NCI-H2171 treated with DMSO at 0.1 percent for 48 hours (cell line): ENCODE measurements around the gene SECISBP2L.
A peak's percentile ranks its signal among the peaks of the same experiment; 100 is the strongest.
"Not testable (repeated sequence)": the region's sequence is repeated elsewhere in the genome, so short reads cannot be mapped to it uniquely, and the experiment has no call there.

Source experiments
- DNase-seq: peaks from one replicate; lab custom pipeline; 2025; lab: John Stamatoyannopoulos, UW

SECISBP2L gene

DNA sequence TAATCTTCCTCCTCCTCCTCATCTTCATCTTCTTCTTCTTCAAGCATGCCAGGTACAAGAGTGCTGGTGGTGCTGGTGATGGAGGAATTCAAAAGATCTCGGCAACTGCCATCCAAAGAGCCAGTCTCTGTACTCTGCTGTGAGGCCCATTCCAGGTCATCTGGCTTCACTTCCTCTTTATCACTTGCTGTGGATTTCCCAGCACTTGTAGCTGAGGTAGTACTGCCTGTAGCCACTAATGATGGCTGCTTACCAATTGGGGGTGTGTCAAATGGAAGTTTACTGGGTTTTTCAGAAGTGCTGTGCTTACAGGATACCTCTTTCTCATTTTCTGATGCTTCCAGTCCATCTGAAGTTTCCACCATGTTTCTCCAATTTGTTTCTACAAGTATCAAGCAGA, 53.7 kb downstream of the SECISBP2L start:
- no peak for DNase-seq

DNA sequence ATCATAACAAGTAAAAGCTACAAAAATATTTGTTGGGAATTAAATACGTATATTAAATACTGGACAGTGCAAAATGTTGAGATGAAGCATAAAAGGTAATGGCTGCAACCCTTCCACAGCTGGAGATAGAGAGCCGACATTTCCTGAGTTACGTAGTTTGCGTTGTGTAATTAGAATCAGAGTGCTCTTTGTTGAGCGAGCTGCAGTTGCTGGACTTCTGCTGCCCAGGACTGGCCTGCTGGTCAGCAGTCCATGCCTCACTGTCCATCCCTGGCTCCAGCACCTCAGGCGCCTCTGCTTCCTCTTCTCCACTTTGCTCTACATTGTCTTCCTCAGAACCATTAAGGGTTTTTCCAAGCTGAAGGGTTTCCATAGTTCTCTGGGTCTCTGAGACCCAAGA, 54.1 kb downstream of the SECISBP2L start:
- DNase-seq: no peak

DNA sequence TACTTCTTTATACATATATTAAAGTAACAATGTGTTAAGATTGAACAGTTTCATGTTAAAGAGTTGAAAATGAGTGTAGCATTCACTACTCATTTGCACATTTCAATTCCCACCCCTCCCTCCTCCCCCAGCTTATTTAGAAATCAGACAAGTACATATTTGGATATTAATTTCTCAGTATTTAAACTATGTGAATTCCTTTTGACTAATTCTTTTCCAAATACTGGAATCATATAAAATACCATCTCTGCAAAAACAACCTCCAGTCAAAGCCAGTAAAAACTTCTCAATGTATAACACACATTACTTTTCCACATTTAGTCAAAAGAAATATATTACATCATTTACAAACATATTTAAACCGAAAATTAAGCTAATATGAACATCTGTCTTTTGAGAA, 57.1 kb downstream of the SECISBP2L start:
- no peak for DNase-seq

DNA sequence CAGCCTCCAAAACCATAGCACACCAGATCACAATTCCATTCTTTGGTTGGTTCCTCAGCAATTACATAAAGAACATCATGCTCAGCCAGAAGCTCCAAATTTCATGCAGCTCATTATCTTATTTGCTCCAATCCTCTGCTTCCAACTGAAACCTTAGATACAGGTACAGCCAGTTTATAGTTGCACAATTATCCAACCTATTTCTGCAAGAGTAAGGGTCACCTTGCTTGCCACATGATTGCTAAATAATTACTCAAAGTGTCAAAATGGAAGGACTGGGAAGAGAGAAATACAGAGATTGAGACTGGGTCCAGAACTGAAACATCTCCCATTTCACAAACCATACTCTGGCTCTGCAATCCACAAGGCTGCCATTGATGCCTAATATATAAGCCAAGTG, 59.1 kb downstream of the SECISBP2L start:
- no peak for DNase-seq

DNA sequence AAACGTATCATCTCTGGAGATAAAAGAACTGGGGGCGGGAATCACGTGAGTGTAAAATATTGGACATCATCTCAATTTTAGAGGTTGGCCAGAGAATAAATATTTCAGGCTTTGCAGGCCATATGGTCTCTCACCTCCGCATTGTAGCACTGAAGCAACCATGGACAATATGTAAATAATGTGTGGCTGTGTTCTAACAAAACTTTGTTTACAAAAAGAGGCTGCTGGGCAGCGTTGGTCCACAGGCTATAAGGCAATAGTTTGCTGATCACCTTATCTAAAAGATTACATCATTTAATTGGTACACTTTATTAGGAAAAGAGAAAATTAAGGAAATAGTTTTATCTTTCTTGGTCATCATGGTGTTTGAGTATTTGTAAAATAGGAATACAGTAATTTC, 60.0 kb downstream of the SECISBP2L start:
- DNase-seq: no peak

DNA sequence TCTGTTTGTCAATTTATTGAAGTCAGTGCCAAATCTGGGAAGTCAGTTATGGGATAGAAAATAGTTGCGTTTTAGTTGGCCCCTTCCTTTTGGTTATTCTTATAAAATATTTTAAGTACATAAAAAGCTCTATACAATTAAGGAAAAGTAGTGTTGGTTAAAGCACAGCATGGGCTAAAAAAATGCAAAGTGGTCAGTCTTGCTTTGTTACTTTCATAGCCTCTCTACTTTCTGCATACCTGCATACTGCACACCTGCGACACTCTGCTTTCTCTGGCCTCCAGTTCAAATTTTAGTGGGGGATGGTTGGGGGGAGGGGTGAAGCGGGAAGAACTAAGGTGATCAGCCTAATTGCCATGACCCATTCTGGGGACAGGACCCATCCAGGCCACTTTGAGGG, 60.7 kb downstream of the SECISBP2L start:
- no peak for DNase-seq

DNA sequence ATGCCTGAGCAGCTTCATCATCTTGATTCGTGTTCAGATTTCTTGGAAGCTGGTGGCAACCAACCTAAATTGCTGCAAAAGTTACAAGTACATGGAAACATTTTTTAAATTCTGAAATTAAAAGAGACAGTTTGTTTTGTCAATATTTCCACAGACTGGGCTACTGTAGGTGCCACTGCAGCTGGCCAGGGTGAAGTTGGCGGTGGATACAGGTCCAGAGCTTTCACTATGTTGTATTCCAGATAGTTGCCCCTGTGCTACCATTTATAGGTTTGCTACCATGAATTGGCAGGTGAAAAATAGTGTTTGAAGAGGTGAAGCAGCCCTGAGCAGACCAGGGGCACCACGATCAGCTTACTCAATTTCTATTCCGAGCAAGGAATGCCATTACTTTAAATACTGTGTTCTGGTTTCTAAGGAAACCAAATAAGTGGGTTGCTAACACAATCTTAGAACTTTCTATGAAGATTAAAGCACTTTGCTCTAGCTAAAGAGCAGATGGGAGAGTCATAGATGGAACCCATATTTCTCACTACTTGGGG, 61.4 kb downstream of the SECISBP2L start:
- no peak for DNase-seq

DNA sequence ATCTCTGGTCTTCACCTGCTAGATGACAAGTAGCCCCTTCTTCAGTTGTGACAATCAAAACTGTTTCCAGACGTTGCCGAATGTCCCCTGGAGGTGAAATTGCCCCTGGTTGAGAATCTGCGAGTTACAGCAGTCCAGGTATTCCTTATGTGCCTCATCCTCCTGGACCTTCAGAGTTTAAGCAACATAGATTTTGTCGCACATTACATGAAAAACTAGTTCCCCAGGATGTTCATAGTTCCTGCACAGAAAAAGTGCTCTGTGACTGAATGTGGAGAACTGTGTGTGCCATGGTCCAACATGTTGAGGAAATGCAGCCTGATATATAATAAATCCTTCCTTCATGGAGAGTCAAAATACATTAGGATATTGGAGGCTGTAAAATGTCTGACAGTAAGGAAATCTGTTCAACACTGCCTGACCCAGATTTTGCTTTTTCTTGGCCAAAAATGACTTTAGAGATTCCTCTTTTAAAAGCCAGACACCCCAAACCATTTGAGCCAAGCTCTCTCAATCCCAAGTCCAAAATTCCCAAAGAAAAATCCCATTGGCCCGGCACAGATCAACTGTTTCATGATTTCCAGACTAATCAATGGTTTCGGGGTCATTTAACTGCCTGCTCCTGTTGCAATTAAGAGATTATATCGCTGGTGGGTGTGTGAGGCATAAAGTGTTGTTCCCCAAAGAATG, 62.1 kb downstream of the SECISBP2L start:
- DNase-seq: no peak

DNA sequence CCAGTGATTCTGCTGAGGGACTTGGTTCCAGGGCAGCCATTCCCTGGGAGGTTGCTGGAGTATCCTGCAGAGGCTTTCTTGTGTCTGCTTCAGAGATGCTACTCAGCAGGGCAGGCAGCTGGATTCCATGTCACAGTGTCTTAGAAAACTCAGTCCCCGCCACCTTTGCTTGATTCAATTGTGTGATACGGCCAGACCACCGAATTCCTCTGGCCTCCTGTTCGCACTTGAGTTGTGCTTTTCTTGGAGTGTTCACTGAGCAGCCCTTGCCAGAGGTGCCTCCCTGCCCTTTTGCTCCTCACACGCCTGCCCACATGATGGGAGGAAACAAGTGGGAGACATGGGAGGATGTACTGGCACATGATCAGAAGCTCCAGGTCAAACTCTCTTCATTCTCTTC, 62.9 kb downstream of the SECISBP2L start:
- DNase-seq: no peak

DNA sequence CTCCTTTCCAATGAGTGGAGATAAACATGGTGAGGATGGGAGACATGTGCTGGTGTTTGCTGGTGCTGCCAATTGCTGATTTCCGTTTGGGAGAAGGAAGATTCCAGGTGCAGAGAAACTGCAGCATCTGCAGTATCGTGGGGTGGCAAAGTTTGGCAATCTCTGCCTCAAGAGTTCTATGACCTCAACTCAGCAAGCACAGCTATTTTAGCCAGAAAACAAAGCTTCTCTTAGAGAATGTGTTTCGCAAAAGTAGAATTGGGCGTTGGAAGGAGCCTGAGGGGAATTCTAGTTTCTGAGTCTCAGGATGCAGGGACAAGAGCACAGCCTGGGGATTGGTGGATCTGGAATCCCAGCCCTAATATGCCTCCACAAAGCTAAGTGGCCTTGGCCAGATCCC, 64.3 kb downstream of the SECISBP2L start:
- no peak for DNase-seq

DNA sequence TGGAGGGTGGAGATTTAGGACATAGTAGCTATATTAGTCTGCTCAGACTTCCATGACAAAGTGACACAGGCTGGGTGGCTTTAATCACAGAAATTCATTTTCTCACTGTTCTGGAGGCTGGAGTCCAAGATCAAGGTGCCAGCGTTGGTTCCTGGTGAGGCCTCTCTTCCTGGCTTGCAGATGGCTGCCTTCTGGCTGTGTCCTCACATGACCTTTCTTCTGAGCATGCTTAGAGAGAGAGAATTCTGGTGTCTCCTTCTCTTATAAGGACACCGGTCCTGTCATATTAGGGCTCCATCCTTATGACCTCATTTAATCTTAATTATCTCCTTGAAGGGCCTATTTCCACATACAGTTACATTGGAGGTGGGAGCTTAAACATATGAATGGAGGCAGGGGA, 67.6 kb downstream of the SECISBP2L start:
- DNase-seq: no peak

DNA sequence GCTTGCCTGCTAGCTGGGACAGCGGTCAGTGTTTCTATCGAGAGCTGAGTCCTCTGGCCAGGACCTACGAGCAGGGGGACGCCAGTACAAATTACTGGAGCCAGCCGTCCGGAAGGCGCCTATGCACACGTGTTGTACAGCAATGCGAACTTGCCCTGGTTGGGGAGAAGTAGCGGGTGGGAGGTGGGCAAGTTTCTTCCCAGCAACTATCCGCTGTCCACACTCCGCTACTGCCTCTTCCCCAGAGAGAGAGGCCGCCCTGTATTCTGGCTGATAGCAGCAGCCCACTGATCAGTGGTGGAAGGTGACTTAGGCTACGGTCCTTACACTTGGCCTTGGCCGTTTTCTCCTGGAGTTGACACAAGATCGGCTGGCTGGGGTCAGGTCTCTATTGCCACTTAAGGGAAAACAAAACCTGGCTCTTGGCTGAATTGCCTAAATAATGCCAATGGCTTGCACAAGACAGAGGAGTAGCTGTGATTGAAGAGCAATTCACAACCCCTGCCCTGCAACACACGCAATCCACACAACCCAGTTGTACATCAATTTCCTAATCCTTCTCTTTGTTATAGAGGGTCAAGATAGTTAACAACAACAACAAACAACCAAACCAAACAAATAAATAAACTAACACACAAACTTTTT, 69.7 kb downstream of the SECISBP2L start:
- no peak for DNase-seq

DNA sequence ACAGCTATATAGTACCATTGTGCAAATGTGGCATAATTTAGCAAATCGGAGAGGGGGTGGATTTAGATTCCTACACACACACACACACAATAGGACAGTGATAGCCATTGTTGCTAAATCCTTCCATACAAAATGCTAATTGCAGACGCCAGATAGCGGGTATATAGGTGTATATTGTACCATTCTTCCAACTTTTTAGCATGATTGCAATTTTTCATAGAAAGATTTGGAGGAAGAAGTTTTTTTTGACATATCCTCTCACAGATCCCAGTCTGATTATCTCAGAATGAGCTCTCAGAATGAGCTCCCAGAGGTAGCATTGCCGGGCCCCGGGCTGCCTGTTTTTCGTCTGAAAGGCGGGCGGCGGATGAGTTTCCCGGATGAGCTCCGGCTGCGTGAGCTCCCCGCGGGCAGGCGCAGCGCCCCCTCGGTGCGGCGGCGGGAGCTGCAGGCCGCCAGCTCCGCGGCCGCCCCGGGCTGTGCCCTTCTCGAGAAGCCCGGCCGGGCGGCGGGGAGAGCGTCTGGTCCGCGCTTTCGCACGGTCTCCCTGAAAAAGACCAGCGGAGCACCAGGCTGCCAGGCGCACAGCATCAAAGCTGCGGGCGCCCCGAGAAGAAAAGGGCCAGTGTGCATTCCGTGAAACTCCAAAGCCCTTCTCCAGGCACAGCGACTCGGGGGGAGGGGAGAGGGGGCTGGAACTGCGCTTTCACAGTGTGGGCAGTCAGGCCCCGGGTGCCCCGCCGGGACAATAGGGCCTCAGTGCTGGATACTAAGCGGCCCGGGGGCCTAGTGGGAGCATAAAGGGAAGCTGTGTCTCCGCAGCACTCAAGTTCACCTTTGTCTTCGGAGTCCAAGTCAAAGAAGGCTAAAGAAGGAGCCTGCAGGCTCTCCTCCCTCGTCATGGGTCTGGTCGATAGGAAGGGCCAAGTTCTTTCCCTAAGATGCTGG, 70.5 kb downstream of the SECISBP2L start:
- peak; percentile 82 for DNase-seq

DNA sequence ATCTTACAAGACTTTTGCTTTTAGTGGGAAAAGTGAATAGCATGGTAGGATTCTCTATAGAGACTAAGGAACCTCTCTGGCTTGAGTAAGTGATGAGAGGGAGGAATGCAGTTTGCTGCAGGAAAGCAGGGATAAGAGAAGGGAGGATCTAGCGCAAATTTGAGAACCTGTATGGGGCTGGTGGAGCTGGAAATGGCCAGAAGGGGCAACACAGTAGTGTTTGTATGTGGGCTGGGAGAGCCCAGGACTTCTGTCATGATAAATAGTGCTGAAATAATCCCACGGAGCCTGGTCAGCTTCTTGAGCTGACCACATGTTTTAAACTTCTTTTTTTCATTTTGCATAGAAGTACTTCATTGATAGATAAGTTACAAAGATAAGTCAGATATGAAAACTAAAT, 71.4 kb downstream of the SECISBP2L start:
- no peak for DNase-seq

DNA sequence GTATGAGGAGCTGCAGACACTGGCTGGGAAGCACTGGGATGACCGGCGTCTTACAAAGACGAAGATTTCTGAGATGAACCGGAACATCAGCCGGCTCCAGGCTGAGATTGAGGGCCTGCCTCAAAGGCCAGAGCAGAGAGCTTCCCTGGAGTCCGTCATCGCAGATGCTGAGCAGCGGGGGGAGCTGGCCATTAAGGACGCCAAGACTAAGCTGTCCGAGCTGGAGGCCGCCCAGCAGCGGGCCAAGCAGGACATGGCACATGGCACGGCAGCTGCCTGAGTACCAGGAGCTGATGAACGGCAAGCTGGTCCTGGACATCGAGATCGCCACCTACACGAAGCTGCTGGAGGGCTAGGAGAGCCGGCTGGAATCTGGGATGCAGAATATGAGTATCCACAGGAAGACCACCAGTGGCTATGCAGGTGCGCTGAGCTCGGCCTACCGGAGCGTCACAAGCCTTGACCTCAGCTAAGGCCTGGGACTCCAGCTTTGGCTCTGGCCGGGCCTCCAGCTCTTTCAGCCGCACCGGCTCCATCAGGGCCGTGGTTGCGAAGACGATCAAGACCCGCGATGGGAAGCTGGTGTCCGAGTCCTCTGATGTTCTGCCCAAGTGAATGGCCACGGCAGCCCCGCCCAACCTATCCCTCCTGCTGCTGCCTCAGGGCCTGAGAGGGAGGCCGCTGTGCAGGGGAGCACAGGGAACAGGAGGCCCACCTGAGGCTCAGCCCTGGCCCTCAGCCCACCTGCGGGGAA, 73.3 kb downstream of the SECISBP2L start:
- no peak for DNase-seq

DNA sequence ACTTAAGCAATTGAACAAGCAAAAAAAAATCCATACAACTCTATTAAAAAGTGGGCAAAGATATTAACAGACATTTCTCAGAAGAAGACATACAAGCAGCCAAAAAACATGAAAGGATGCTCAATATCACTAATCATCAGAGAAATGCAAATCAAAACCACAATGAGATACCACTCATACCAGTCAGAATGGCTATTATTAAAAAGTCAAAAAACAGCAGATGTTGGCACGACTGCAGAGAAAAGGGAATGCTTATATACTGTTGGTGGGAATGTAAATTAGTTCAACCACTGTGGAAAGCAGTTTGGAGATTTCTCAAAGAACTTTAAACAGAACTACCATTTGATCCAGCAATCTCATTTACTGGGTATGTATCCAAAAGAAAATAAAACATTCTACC, 75.3 kb downstream of the SECISBP2L start:
- not testable (repeated sequence) for DNase-seq

DNA sequence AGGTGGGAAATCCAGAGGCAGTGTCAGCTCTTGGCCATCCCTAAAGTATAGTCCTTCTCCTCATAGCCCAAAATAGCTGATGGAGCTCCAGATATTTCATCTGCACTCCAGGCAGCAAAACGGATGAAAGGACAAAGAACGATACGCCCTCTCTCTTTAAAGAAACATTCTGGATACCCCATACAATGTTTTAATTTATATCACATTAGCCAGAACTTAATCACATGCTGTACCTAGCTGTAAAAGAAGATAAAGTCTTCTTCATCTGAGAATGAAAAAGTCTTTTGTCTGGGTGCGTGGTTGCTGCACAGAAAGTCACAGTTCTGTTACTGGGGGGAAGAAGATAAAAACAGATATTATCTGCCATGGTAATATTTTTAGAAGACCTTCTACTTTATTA, 78.2 kb downstream of the SECISBP2L start:
- DNase-seq: no peak

DNA sequence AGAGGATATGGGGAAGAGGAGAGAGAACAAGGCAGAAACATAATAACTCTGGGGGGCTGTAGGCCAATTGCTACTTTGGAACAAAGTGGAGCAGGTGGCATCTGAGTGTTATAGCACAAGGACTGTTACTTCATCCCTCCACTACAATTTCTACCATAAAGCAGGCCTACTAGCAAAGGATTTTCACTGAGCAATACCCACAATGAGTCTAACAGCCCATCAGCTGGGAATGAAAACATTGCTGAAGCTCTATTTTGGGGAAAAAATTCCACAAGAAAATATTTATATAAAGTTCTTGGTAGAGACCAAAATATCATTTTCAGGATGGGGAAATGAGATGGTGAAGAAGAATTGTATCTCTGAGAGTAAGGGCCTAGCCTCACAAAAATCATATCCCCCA, 78.9 kb downstream of the SECISBP2L start:
- no peak for DNase-seq

DNA sequence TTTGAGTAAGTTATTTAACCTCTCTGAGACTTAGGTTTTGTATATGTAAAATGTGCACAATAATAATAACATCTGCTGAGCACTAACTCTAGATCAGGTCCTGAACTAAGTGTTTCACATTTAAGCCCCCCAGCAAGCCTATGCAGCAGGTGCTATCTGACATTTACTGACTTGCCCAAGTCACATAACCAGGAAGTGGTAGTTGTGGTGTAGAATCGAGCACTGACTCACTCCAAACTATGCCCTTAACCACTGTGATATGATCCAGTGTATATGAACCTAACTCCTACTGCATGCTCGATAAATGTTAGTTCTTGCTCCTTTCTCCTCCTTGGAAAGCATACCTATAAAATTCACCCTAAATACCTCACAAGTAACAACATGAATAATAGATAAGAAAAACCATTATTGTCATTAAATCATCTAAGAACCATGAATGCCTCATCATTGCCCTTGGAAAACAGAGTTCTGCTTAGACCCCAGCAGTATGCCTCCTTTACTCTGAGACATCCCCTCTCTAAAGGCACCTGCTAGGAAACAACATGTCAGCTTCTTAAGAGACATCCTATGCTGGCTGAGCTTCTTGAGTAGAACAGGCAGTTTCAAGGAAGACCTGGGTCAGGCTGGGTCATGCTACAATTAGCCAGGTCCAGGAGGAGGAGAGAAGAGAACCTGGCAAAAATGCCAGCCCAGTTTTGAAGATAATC, 79.5 kb downstream of the SECISBP2L start:
- DNase-seq: no peak

DNA sequence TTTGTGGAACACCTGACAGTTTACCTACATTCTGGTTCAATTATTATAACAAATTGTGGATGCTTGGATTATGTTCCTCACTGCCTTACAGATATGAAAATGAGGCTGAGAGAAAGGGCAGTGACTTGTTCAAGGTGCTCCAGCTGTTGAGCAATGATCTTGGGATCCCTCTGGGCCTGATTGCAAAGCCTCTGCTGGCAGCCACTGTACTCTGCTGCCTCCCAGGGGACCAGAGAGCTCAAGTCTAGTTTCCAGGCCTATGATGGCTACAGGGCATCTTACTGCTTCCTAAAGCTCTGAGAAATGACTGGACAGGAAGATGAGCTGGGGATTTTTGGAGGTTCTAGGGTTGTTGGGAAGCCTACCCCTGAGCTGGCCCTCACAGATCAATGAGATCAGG, 80.3 kb downstream of the SECISBP2L start:
- peak; percentile 27 for DNase-seq

DNA sequence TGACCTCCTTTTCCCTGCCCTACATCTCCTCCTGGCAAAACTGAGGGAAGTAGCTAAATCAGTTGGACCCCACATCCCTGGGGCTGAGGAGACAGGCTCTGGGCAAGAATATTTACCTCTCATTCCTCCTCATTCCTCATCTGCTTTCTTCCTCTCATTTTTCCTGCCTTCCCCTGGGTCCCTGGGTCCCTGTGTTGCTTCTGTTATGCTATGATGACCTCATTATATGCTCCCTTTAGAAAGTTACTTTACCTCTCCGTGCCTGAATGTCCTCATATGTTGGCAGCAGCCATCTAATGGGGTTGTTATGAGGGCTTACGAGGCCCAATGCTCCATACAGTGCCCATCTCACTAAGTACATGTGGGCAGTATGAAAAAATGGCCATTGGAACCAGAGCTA, 81.3 kb downstream of the SECISBP2L start:
- DNase-seq: no peak
